ENCODE data around the gene PTPN6. TPM values are rescaled to one million over a fixed set of nuclear protein-coding genes. Genes with fewer than 3 reads are reported as not detected.
A peak's percentile ranks its signal among the peaks of the same experiment; 100 is the strongest.

Gene PTPN6
- polyA plus RNA-seq, 1 experiment = 0.27 TPM

- no peak for TF ChIP-seq CTCF (IDR thresholded peaks at IDR 0.05; ENCODE audit: insufficient read depth, low read depth, low read length)
- Histone ChIP-seq H3K27me3 (ENCODE audit: control insufficient read depth, insufficient read depth, low read length) (no peaks in the 10 kb centered on the region), H3K36me3 (ENCODE audit: control insufficient read depth, insufficient read depth, low read length) (peaks cover 13% of the 10 kb centered on the region), H3K4me3 (ENCODE audit: low read depth, low read length) (no peak overlapping the region)
- no peak for DNase-seq (ENCODE audit: low read depth)
- POLR2A ChIA-PET = interaction anchor here (0.5 to 1.3 kb wide), 2 partner anchors 20 to 415 kb away, joined by 3 to 13 read pairs; partner anchors contain the start of gene C12orf57
- CTCF ChIA-PET = interaction anchor here (0.7 to 6.6 kb wide), 20 partner anchors 10 to 189 kb away, joined by 3 to 129 read pairs (median 8); partner anchors contain the start of genes C1RL, ENO2, LRRC23 and PHB2
Measured at GRCh38 chr12:6923851-6924250, 27.3 kb upstream of the PTPN6 start.

GRCh38 chr12:6925239-6925539, 26.0 kb upstream of the PTPN6 start:
- Histone ChIP-seq H3K36me3 (ENCODE audit: control insufficient read depth, insufficient read depth, low read length) (peaks cover 13% of the 10 kb centered on the region), H3K4me3 (ENCODE audit: low read depth, low read length) (no peak overlapping the region), H3K27me3 (ENCODE audit: control insufficient read depth, insufficient read depth, low read length) (no peaks in the 10 kb centered on the region)
- DNase-seq (ENCODE audit: low read depth) = no peak
- ChIA-PET POLR2A (interaction anchor here (0.8 to 1.3 kb wide), 4 partner anchors 11 to 135 kb away, joined by 3 to 13 read pairs (median 4); partner anchors contain the start of genes C12orf57, C1S and SPSB2), CTCF (interaction anchor here (0.7 to 6.6 kb wide), 18 partner anchors 12 to 220 kb away, joined by 3 to 129 read pairs (median 8); partner anchors contain the start of genes C12orf57, C1RL, LRRC23 and PHB2)
- TF ChIP-seq CTCF (IDR thresholded peaks at IDR 0.05; ENCODE audit: insufficient read depth, low read depth, low read length) = no peak

GRCh38 chr12:6925540-6926279, 25.4 kb upstream of the PTPN6 start:
- peak; percentile 68 for DNase-seq (ENCODE audit: low read depth)
- H3K36me3 ChIP-seq (ENCODE audit: control insufficient read depth, insufficient read depth, low read length) = peaks cover 13% of the 10 kb centered on the region
- ChIA-PET POLR2A (interaction anchor here (0.5 to 1.3 kb wide), 5 partner anchors 12 to 157 kb away, joined by 3 to 5 read pairs (median 4); partner anchors contain the start of genes C1S, SPSB2 and TPI1), CTCF (interaction anchor here (0.7 to 6.6 kb wide), 19 partner anchors 13 to 219 kb away, joined by 3 to 129 read pairs (median 8); partner anchors contain the start of genes C12orf57, C1RL, LRRC23 and PHB2)
- no peak for TF ChIP-seq CTCF (IDR thresholded peaks at IDR 0.05; ENCODE audit: insufficient read depth, low read depth, low read length)
- H3K4me3 ChIP-seq (ENCODE audit: low read depth, low read length) = peak overlapping the region; percentile 55
- no peaks in the 10 kb centered on the region for H3K27me3 ChIP-seq (ENCODE audit: control insufficient read depth, insufficient read depth, low read length)

- peaks cover 5% of the 10 kb centered on the region for H3K36me3 ChIP-seq (ENCODE audit: control insufficient read depth, insufficient read depth, low read length)
- TF ChIP-seq CTCF (IDR thresholded peaks at IDR 0.05; ENCODE audit: insufficient read depth, low read depth, low read length) = no peak
Measured at GRCh38 chr12:6927379-6928021, 23.7 kb upstream of the PTPN6 start, which contains the start of gene ATN1. ATN1 (plus strand) TSS chr12:6927959; CDS start chr12:6934002, 6,043 bp downstream.

More at GRCh38 chr12:6927379-6928021, 23.7 kb upstream of the PTPN6 start, which contains the start of gene ATN1:
- Histone ChIP-seq H3K4me3 (ENCODE audit: low read depth, low read length) (peak within 1 kb of the TSS; percentile 55), H3K27me3 (ENCODE audit: control insufficient read depth, insufficient read depth, low read length) (no peaks in the 10 kb centered on the region)
- ChIA-PET CTCF (interaction anchor here (1.5 to 6.6 kb wide), 6 partner anchors 10 to 186 kb away, joined by 3 to 129 read pairs (median 22); partner anchors contain the start of genes C12orf57, ENO2 and RNU7-1), POLR2A (interaction anchor here (0.8 kb wide), 1 partner anchor 10 kb away, joined by 3 read pairs; no protein-coding TSS in a partner anchor)
- DNase-seq (ENCODE audit: low read depth) = no peak

Measured in BJ (cell line).